Measurements from ENCODE around the gene FBXL4. TPM values are rescaled to one million over a fixed set of nuclear protein-coding genes. Genes with fewer than 3 reads are reported as not detected.

FBXL4 gene
- total and polyA plus RNA-seq, 3 donors from 2014 or later, result 7.9 to 17.8 (median 14.0) TPM

- H3K4me1 ChIP-seq, result peaks cover 33% of the 10 kb centered on the region
- H3K27me3 ChIP-seq, result no peaks in the 10 kb centered on the region
- no peak for DNase-seq
- peak overlapping the region in 1 of 2 donors; percentile 14 for H3K4me3 ChIP-seq
- intact Hi-C loops (cut with DNase I; ENCODE audit: low total_unique reads), result no loop called here
- TF ChIP-seq CTCF (IDR thresholded peaks at IDR 0.05) (no peak), POLR2A (IDR thresholded peaks at IDR 0.05) (no peak)
- no peak overlapping the region for H3K27ac ChIP-seq
- no peaks in the 10 kb centered on the region for H3K9me3 ChIP-seq
- WGBS, 2 donors, result 2 to 4% methylated on average over 11 of the region's 11 CpGs
- no peaks in the 10 kb centered on the region for H3K36me3 ChIP-seq (ENCODE audit: low read depth, missing control alignments)
Measured at GRCh38 chr6:98831959-98832283, 115.8 kb downstream of the FBXL4 start.

DNA sequence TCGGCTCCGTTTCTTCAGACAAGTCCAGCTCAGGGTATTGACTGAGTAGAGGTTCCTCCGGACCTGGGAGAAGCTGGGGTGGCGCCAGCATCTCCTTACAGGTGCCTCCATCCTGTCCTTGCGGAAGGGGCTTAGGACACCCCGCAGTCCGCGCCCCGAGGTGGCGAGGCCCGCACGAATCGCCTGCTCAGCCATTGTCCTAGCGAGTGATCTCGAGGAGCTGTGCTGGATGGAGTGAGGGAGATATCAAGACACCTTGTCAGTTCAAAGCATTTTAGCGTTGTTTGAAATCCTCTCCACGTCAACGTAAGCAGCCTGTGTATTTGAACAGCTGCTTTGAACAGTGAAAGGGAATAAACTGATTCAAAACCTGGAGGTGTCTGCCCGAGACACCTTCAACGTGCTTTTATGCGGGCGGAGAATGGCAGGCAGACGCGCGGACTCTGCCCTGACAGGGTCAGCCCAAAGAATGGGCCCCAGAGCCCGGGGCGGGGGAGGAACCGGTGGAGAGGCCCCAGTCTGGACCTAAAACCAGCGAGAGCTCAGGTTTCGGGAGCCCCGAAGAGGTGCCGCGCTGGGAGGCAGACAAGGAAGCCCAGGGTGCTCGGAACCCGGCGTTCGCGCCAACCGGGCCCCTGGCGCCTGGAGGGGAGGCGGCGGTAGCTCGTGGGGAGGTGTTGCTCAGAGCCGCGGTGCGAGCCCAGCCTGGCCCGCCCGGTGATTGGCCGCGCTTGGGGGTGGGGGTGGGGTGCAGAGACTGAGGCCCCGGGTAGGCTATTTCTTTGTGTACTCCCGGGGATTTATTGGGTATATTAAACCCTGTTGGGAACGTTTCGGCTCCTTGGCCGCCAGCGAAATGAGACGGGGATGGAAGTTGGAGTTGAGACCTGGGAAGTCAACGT, 116.4 kb downstream of the FBXL4 start:
- Histone ChIP-seq H3K27me3 (no peaks in the 10 kb centered on the region), H3K4me3 (peak overlapping the region in 1 of 2 donors; percentile 14), H3K27ac (no peak overlapping the region), H3K4me1 (peaks cover 33% of the 10 kb centered on the region), H3K36me3 (ENCODE audit: low read depth, missing control alignments) (no peaks in the 10 kb centered on the region), H3K9me3 (no peaks in the 10 kb centered on the region)
- intact Hi-C loops (cut with DNase I; ENCODE audit: low total_unique reads), result no loop called here
- DNase-seq, result no peak
- no peak for TF ChIP-seq CTCF (IDR thresholded peaks at IDR 0.05)
- TF ChIP-seq POLR2A (IDR thresholded peaks at IDR 0.05), result no peak
- 1 to 3% methylated on average over 37 to 58 of the region's 58 CpGs for WGBS, 2 donors

GRCh38 chr6:98830146-98830545, 117.6 kb downstream of the FBXL4 start:
- Histone ChIP-seq H3K27me3 (no peaks in the 10 kb centered on the region), H3K36me3 (ENCODE audit: low read depth, missing control alignments) (no peaks in the 10 kb centered on the region), H3K4me3 (no peak overlapping the region), H3K9me3 (no peaks in the 10 kb centered on the region), H3K4me1 (peaks cover 23% of the 10 kb centered on the region), H3K27ac (no peak overlapping the region)
- no peak for DNase-seq
- 18 to 30% methylated on average over 2 of the region's 2 CpGs for WGBS, 2 donors
- no peak for TF ChIP-seq CTCF (IDR thresholded peaks at IDR 0.05)
- no peak for TF ChIP-seq POLR2A (IDR thresholded peaks at IDR 0.05)
- intact Hi-C loops (cut with DNase I; ENCODE audit: low total_unique reads), result no loop called here

- no peak overlapping the region for H3K4me3 ChIP-seq
- 10 to 14% methylated on average over 14 of the region's 14 CpGs for WGBS, 2 donors
- TF ChIP-seq CTCF (IDR thresholded peaks at IDR 0.05) (no peak), POLR2A (IDR thresholded peaks at IDR 0.05) (no peak)
- no peak for DNase-seq
- no peaks in the 10 kb centered on the region for H3K27me3 ChIP-seq
- intact Hi-C loops (cut with DNase I; ENCODE audit: low total_unique reads), result no loop called here
- H3K36me3 ChIP-seq (ENCODE audit: low read depth, missing control alignments), result no peaks in the 10 kb centered on the region
- no peaks in the 10 kb centered on the region for H3K9me3 ChIP-seq
- H3K4me1 ChIP-seq, result peaks cover 28% of the 10 kb centered on the region
- no peak overlapping the region for H3K27ac ChIP-seq
Measured at GRCh38 chr6:98828941-98829411, 118.8 kb downstream of the FBXL4 start.

Data from testis (tissue), 3 donors.